ENCODE results near the gene GPHA2.

DNA sequence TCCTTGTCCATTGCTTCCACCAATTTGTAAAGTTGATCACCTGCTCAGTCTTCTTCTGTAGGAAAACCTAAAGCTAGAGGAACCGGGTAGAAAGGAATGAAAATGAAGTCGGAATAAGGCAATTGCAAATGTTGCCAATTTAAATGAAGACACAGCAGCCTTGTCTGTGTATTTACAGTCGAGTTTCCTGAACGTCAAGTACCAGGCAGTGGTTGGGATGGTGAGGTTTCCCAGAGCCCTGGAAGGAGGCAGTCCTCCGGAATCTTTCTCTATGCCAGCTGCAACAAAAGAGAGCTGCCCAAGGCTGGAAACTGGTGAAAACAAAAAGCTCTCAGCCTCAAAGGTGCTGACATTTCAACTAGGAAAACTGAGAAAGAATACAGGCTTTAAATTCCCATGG lies 18.5 kb upstream of the GPHA2 start:
- TF ChIP-seq, protein P1, sequence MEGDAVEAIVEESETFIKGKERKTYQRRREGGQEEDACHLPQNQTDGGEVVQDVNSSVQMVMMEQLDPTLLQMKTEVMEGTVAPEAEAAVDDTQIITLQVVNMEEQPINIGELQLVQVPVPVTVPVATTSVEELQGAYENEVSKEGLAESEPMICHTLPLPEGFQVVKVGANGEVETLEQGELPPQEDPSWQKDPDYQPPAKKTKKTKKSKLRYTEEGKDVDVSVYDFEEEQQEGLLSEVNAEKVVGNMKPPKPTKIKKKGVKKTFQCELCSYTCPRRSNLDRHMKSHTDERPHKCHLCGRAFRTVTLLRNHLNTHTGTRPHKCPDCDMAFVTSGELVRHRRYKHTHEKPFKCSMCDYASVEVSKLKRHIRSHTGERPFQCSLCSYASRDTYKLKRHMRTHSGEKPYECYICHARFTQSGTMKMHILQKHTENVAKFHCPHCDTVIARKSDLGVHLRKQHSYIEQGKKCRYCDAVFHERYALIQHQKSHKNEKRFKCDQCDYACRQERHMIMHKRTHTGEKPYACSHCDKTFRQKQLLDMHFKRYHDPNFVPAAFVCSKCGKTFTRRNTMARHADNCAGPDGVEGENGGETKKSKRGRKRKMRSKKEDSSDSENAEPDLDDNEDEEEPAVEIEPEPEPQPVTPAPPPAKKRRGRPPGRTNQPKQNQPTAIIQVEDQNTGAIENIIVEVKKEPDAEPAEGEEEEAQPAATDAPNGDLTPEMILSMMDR (IDR thresholded peaks at IDR 0.05 in 8 of 11, conservative IDR thresholded peaks at IDR 0.05 in 3 of 11): no peak
- no peak for TF ChIP-seq POLR2AphosphoS5 (IDR thresholded peaks at IDR 0.05)
